Activated CD4-positive, CD25-positive, alpha-beta regulatory T cell treated with anti-CD3 and anti-CD28 coated beads, Interleukin-2, amount 50 U/mL, for 24 hours (primary cell): ENCODE measurements around the gene EFL1.
"Not testable (repeated sequence)": the region's sequence is repeated elsewhere in the genome, so short reads cannot be mapped to it uniquely, and the experiment has no call there.

Experiments
- ATAC-seq, 2 donors: fragments of 150-1000 bp; cut with Tn5 transposase; one replicate each; pipeline ENCODE4 v1.10.0; 2021; ENCODE audit warnings: mild to moderate bottlenecking in 1 of 2, moderate library complexity in 1 of 2

Gene EFL1

DNA sequence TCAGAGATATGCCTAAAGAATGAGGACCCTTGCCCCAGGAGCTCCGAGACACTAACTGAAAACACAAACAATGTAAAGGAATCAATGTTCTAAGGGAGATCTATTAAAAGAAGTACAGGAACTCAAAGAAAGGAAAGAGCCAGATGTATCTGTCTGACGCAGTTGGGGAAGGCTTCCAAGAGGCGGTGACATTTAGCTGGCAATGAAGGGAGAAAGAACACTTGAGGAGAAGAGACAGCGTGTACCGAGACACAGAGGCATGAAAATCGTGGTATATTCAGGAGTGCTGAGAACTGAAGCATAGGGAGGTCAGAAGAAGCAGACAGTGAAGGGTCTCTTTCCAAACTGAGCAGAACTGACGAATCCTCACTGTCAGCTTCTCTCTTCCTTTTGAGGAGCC is 66.7 kb downstream of the EFL1 start:
- not testable (repeated sequence) for ATAC-seq

DNA sequence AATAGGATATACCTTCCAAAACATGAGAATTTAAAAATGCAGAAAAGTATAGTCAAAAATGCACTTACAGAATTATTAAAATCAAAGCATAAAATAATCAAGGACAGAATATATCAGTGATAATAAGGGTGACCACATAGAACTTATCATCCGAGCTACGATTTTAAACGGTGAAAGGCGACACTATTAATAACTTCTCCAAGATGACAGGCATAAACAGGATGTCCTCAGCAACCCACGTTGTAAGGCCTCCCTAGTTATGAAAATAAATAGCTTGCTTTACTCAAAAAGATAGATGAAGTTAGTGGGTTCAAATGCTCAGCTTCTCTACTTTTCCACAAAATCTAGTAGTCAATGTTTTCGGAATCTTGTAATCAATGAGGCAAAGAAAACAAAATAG is 68.0 kb downstream of the EFL1 start:
- ATAC-seq, result not testable (repeated sequence)

DNA sequence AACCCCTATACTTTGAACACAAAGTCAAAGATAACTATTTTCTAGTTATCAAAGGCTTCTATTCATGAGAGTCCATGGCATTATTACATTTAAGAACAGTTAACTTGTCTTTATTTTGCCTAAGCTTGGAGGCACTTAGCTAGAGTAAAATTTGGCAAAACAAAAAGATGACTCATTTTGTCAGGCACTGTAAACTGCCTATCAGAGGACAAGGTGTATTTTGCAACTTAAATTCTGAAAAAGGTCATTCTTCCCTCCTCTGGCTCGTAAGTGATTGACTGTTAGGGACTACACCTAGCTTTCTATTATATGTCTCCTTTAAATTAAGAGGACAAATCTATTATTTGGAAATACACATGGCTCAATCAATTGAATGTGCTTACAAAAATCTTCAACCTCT is 69.1 kb downstream of the EFL1 start:
- ATAC-seq, result not testable (repeated sequence)

DNA sequence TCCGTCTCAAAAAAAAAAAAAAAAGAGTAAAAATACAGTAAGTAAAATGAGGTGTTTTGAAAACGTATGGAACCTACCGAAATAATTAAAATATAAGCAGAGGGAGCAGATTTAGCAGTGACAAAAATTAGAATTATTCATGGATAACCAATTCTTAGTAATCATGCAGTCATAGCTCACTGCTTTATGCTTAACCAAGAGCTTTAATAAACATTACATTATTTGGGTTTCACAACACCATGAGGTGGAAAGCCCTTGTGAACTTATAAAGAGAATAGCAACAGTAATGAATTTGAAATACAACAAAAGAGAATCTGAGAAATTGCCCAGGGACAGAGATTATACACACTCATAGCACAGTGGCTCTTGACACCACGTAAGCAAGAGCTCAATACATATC is 70.1 kb downstream of the EFL1 start:
- not testable (repeated sequence) for ATAC-seq

DNA sequence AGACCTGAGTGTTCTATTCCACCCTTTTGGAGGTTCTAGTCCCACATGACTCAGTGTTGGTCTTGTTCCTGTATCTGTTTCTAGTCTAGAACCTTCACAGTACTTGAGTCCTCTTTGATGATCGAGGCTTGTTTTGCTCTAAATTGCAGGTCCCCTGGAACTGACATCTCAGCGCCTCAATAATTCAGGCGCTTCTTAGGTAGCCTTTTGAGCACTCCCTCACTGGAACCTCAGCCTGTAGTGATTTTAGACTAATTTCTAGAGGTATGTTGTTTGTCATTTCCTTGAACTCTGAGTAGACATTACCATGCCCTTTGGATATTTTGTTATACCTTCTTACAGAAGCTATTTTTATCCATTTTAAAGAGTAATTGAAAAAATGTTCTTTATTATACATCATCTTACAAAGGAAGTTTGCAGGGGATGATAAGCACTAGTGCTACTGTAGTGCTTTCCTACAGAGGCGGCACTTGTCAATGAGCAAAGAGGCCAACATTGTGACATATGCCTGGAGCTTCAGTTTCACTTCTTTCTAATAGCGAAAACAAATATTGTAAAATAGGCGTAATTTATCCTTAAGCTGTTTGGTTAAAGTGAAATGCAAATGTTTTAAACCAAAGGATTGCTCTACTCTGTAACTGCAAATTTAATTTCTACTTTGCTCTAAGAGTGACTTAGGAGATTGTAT is 75.7 kb downstream of the EFL1 start:
- no peak for ATAC-seq

DNA sequence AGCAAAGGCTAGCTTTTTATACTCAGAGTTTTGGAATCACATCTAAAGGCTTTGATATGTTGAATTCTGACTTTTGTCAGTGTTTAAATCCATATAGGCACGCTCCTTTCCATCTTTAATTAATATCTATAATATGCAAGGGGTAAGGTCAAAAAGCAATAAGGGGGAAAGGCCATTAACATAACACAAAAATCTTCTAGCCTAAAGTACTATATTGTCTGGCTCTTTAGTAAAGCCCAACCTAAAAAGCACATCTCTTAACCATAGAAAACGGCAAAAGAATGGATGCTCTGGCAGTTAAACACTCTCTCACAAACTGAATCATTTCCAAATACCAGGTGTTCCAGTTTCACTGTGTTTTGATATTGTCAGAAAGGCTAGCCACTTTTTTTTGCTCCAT is 76.4 kb downstream of the EFL1 start:
- ATAC-seq, result no peak

DNA sequence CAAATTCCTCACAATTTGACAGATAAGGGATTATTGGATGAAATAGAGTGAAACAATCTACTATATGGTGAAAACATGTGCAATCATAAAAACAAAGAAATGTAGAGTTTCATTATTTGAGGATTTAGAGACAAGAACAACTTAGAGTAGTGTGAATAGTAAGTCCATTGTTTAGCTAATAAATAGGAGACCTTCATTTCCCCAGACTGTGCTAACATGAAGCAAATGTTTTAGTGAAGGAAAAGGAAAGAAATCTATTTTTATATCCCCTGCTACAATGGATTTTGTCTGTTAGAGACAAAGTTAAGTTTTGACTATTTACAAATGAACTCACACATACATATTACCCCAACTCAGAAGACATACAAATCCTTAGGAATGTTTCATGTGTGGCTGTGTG is 77.8 kb downstream of the EFL1 start:
- no peak for ATAC-seq

DNA sequence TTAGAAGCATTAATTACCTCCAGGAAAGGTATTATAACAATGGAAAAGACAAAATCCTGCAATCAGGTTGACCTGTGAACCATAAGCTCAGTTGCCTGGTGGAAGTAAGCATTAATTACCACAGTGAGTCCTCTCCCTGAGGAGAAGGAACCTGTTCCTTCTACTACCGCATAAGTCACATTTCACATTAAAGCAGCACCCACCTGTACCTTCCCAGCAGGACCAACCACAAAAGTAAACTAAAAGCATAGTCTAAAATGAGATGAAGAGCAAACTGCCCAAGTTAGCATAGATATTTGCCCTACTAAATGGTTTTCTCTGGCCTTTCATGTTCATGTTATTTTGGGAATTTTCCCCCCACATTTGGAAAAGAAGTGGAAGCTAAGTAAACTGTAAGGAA is 78.2 kb downstream of the EFL1 start:
- no peak for ATAC-seq

- ATAC-seq, result no peak
Measured at GRCh38 chr15:82183121-82184031, 79.2 kb downstream of the EFL1 start.

- no peak for ATAC-seq
Measured at GRCh38 chr15:82181371-82181770, 81.2 kb downstream of the EFL1 start.

- ATAC-seq, result no peak
Measured at GRCh38 chr15:82178061-82178460, 84.5 kb downstream of the EFL1 start.

- no peak for ATAC-seq
Measured at GRCh38 chr15:82177291-82178010, 85.1 kb downstream of the EFL1 start.

GRCh38 chr15:82176542-82176941 is 86.0 kb downstream of the EFL1 start:
- ATAC-seq, result no peak

DNA sequence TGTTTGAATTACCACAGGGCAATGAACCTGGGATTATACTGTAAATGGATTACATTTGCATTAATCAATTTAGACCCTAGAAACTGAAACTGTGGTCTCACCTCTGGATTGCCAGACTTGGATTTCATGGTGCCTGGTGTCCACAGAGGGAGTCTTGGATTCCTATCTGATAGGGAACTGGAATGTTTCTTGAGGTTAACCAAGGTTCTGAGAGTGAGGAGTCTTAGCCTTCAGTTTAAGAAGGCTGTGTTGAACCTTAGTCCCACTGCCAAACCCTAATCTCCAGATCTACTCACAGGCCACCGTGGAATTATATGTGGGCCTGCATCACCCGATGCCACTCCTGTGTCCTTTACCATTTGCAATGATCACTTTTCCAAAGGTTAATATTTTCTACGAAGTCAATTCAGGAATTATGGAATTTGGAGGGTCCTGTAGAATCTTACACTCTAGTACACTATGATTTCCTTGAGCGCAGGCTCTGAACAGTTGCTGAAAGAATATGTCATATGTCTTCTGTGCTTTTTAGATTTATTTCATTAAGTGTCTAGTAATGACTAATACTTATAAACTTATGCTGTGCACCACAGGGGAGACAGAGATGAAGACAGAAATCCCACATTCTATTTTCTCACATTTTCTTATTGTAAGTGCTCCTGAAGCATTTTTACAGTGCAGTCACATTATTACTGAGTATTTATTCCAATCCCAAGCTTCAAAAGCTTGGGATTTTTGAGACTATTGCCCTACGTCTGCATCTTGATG is 87.9 kb downstream of the EFL1 start:
- no peak for ATAC-seq

GRCh38 chr15:82173108-82173507 is 89.4 kb downstream of the EFL1 start:
- no peak for ATAC-seq

- ATAC-seq, result no peak
Measured at GRCh38 chr15:82172506-82172905, 90.0 kb downstream of the EFL1 start.

DNA sequence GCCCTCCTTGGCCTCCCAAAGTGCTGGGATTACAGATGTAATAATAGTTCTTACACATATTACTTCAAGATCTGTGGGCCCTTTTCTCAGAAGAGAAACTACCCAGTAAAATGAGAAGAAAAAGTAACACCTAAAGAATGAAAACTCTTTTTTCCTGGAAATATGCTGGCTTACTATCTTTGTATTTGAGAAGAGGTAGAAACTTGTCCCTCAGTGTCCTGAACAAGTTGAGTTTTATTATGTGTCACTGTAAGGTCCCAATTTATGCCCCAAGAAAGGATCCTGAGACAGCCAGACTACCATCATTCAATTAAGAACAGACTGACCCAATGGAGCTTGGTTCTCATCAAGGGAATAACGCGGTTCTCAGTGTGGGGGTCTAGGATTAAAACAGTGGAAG is 93.8 kb downstream of the EFL1 start:
- peak in 1 of 2 donors; percentile 24 for ATAC-seq

GRCh38 chr15:82168296-82168695 is 94.2 kb downstream of the EFL1 start:
- ATAC-seq, result no peak

DNA sequence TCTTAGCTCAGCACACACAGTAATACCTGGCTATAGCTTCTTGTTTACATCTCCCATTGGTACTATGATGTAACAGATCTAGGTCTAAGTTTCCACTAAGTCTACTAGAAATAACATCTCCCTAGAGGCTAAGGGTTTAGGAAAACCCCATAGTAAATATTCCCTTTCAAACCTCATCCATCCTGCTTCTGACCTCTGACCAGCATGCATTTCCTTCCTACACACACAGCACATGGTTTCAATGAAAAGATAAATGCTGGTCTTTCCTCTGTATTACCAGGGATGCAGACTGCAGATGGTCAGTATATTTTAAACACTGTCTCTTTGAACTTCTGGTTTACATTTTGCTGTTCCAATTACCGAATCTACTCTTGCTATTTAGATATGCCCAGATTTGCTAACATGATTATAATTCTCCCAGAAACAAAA is 96.6 kb downstream of the EFL1 start:
- no peak for ATAC-seq

- ATAC-seq, result no peak
Measured at GRCh38 chr15:82159922-82160321, 102.6 kb downstream of the EFL1 start.

DNA sequence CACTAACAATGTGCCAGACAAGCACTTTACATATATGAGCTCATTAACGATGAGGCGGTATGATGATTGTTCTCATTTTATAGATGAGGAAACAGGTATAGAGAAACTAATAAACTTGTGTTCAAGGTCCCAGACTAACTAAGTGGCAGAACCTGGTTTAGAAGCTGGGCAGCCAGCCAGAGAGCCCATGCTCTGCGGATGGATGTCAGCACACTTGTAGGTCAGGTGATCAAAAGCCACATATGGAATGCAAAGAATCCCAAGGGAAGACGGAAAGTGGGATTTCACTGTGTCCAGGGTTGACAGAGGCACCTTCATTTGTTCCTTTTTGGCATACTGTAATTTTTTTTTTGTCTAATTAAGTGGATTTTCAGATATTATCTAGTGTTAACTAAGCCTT is 103.7 kb downstream of the EFL1 start:
- ATAC-seq, result no peak

- no peak for ATAC-seq
Measured at GRCh38 chr15:82150645-82151044, 111.9 kb downstream of the EFL1 start.

DNA sequence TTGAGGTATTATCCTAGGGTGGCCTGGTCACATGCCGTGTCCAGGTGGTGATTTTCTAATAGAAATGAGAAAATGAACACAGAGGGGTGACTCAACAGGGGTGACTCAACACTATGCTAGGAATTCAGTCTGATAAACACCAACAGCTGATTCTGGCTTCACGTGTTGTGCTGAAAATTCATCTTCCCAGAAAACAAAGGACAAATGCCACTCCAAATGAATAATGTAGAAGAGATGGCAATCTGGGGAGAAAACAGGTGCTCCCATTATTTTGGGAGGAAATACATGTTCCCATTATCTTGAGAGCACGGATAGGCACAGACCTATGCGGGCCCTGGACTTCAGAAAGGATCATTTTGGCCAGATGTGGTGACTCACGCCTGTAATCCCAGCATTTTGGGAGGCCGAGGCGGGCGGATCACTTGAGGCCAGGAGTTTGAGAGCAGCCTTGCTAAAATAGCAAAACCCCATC is 115.5 kb downstream of the EFL1 start:
- no peak for ATAC-seq
